RWPE2 (cell line): ENCODE results near the gene HOXB7.
A peak's percentile ranks its signal among the peaks of the same experiment; 100 is the strongest.

Experiments used
- ATAC-seq: fragments of 200-7000 bp; cut with Tn5 transposase; 3 replicates; pipeline ENCODE4 v1.9.1; 2021; ENCODE audit warnings: low read depth
- DNase-seq: peaks from one replicate; pipeline ENCODE4 v3.0.0-alpha.2; 2020; ENCODE audit warnings: low spot score
- H3K27ac ChIP-seq: fragments of 450-650 bp; 2 replicates; pipeline ENCODE4 v1.5.1; 2017; ENCODE audit warnings: mild to moderate bottlenecking; ENCODE audit not compliant: poor library complexity, severe bottlenecking
- H3K27me3 ChIP-seq: fragments of 250-450 bp; sonication (Bioruptor Pico); 2 replicates; pipeline ENCODE4 v1.5.1; 2021; ENCODE audit warnings: mild to moderate bottlenecking, moderate library complexity; ENCODE audit not compliant: insufficient read depth, poor library complexity, severe bottlenecking
- H3K36me3 ChIP-seq: fragments of 250-450 bp; sonication (Bioruptor Pico); 2 replicates; pipeline ENCODE4 v1.5.1; 2020; ENCODE audit warnings: low read depth, mild to moderate bottlenecking, moderate library complexity
- H3K4me1 ChIP-seq: fragments of 250-450 bp; sonication (Bioruptor Pico); 2 replicates; pipeline ENCODE4 v1.5.1; 2021; ENCODE audit warnings: mild to moderate bottlenecking, moderate library complexity; ENCODE audit not compliant: insufficient read depth, poor library complexity, severe bottlenecking
- H3K4me3 ChIP-seq: fragments of 250-450 bp; sonication (Bioruptor Pico); 2 replicates; pipeline ENCODE4 v1.5.1; 2021; ENCODE audit warnings: mild to moderate bottlenecking, moderate library complexity; ENCODE audit not compliant: severe bottlenecking
- H3K9me3 ChIP-seq: fragments of 250-450 bp; sonication (Bioruptor Pico); 2 replicates; pipeline ENCODE4 v1.5.1; 2021; ENCODE audit warnings: mild to moderate bottlenecking, moderate library complexity; ENCODE audit not compliant: severe bottlenecking
- TF ChIP-seq, protein P1 (sequence below): fragments of 450-650 bp; IDR thresholded peaks from one replicate; pipeline ENCODE4 v1.5.1; 2017; ENCODE audit warnings: mild to moderate bottlenecking, moderate library complexity; ENCODE audit not compliant: poor library complexity, severe bottlenecking

HOXB7 gene

DNA sequence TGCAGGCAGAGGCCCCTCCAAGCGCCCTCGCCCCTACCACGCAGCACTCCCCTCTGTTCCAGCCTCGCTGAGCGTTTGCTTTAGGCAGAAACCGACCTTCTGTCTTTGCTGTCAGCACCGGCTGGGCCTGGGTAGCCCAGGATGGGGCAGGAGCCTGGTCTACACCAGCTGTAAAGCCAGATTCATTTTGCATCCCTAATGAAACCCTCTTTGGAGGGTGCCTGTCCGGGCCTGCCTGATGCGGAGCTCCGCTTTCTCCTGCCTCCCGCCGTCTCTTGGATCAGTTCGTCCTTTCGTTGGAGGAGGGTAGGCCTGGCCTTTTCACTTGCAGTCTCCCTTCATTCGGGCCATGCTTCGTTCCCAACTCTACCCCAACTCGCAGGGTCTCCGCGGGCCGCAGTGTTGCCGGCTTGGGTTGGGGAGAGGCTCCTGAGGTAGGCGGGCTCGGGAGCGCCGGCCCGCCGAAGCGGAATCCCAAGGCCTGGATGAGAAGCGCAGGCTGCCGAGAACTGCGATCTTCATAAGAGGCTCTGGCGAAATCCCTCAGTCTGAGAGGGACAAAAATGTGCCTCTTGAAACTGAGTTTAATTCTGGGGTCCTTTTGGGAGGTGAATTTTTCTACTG, 9.1 kb upstream of the HOXB7 start:
- TF ChIP-seq, protein P1, sequence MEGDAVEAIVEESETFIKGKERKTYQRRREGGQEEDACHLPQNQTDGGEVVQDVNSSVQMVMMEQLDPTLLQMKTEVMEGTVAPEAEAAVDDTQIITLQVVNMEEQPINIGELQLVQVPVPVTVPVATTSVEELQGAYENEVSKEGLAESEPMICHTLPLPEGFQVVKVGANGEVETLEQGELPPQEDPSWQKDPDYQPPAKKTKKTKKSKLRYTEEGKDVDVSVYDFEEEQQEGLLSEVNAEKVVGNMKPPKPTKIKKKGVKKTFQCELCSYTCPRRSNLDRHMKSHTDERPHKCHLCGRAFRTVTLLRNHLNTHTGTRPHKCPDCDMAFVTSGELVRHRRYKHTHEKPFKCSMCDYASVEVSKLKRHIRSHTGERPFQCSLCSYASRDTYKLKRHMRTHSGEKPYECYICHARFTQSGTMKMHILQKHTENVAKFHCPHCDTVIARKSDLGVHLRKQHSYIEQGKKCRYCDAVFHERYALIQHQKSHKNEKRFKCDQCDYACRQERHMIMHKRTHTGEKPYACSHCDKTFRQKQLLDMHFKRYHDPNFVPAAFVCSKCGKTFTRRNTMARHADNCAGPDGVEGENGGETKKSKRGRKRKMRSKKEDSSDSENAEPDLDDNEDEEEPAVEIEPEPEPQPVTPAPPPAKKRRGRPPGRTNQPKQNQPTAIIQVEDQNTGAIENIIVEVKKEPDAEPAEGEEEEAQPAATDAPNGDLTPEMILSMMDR, result no peak
- Histone ChIP-seq H3K4me1 (peaks cover 4% of the 10 kb centered on the region), H3K36me3 (no peaks in the 10 kb centered on the region), H3K27ac (no peak overlapping the region), H3K9me3 (no peaks in the 10 kb centered on the region), H3K4me3 (no peak overlapping the region), H3K27me3 (peaks cover 80% of the 10 kb centered on the region)
- DNase-seq (no peak), ATAC-seq (no peak)

DNA sequence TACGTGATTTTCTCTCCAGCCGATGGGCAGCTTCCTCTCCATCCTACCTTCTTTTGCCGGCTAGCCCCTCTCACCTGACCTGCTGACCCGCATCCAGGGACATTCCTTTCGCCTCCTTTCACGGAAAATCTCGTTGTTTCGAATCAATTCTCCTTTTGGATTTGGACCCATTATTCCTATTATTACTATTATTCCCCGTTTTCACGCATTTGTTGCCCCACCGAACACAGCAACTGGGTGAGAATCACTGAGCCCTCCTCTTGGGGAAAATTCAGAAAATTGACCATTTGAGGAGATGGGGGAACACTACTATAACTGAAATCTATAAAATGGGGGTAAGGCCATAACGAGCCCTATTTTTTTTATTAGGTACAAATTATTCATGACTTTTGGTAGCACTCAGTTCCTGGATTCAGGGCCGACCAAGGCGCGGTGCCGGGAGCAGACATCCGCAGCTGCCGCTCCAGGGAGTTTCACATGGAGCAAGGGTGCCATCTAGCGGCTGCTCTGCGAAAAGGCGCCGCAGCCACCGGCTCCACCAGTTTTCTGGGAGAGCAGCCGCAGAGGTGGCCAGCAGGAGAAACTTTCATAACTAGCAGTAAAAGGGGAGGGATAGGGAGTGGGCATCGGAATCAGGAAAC, 7.6 kb upstream of the HOXB7 start:
- Histone ChIP-seq H3K4me1 (peaks cover 4% of the 10 kb centered on the region), H3K36me3 (no peaks in the 10 kb centered on the region), H3K9me3 (no peaks in the 10 kb centered on the region), H3K4me3 (peak overlapping the region; percentile 15), H3K27ac (no peak overlapping the region), H3K27me3 (peaks cover 79% of the 10 kb centered on the region)
- no peak for DNase-seq
- TF ChIP-seq, protein P1, result peak; percentile 95
- peak; percentile 73 for ATAC-seq

DNA sequence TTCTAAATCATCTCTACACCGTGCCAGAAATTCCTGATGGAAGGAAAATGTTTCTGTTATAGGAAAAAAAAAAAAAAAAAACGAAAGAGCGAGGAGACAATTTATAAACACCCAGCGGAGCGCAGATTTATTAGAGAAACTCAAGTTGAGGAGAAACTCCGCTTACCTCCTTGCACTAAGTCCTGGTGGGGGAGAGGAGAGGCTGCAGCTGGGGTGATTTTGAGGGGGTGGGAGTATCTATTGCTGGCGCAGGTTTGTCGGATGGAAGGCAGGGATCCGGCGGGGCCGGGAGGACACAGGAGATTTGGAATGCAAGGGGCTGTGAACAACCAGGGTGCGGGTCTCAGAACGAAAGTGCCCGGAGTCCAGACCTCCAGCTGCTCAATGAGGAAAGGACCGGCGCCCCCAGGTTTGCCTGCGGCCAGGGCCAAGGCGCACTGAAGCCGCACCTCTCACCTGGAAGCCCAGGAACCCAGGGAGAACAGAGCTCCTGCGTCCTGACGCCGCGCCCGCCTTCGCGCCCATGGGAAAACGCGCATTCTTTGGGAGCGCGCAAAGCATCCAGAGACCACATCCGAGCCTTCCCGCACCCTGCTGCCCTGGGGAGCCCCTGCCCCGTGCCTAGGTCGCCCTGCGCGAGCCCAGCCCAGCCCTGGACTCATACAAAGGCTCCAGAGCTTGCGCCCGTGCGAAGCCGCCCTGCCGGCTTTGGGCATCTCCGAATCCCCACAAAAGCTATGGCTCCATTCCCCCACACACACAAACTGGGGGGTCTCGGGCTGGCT, 6.8 kb upstream of the HOXB7 start:
- Histone ChIP-seq H3K27me3 (peaks cover 76% of the 10 kb centered on the region), H3K4me3 (no peak overlapping the region), H3K4me1 (peaks cover 4% of the 10 kb centered on the region), H3K27ac (no peak overlapping the region), H3K36me3 (no peaks in the 10 kb centered on the region), H3K9me3 (no peaks in the 10 kb centered on the region)
- no peak for ATAC-seq
- DNase-seq, result peak; percentile 50
- TF ChIP-seq, protein P1, result no peak

DNA sequence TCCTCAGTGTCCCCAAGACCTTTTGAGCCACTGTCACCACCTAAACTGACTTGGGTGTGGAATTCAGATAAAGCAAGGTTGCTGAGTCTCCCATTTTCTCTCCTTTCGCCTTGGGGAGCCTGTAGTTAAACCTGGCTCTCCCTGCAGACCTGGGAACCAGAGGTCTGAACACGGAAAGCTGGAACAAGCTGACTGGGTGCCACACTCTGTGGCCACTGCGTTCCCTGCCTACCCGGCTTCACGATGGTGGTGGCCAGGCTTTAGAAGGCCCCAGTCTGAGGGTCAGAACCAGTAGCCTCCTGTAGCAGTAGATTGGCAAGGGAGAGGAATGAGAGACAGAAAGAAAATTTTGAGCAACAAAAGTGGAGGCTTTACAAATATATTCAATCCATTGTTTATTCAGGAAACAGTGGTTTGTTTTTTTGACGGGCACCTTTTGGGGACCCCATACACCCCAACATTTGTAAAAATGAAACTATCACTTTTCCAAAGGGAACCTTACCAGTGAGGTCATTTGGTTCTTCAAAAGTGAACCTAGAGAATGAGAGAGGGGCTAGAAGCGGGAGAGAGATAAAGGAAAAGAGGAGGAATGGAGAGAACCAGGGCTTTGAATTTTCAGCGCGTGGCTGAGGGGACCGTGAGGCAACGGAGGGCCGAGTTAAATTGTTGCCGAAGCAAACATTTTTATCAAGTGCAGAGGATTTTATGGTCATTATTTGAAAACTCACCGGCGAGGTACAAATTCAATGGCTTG, 6.1 kb upstream of the HOXB7 start:
- Histone ChIP-seq H3K27ac (no peak overlapping the region), H3K4me3 (no peak overlapping the region), H3K36me3 (no peaks in the 10 kb centered on the region), H3K9me3 (no peaks in the 10 kb centered on the region), H3K27me3 (peaks cover 69% of the 10 kb centered on the region), H3K4me1 (peaks cover 4% of the 10 kb centered on the region)
- peak; percentile 17 for DNase-seq
- TF ChIP-seq, protein P1, result no peak
- no peak for ATAC-seq
